Gastrocnemius medialis (tissue), 4 donors: ENCODE results near the gene SNORC.

Experiments used
- POLR2A ChIP-seq, 2 donors: fragments of 450-650 bp; IDR thresholded peaks; one replicate each; pipeline ENCODE4 v1.6.1; 2017; ENCODE audit warnings: antibody characterized with exemption in 2 of 2, mild to moderate bottlenecking in 2 of 2, moderate library complexity in 2 of 2
- TF ChIP-seq, protein P1 (sequence below), 5 experiments: fragments of 450-650 bp in 3 of 5; fragments of 200-600 bp in 2 of 5; sonication (generic) in 2 of 5; IDR thresholded peaks in 4 of 5; conservative IDR thresholded peaks in 1 of 5; 1 replicate in 4 of 5; 2 replicates in 1 of 5; pipeline ENCODE4 v1.5.1; 2016 to 2019; ENCODE audit warnings: antibody characterized with exemption in 5 of 5, mild to moderate bottlenecking in 3 of 5, moderate library complexity in 3 of 5

DNA sequence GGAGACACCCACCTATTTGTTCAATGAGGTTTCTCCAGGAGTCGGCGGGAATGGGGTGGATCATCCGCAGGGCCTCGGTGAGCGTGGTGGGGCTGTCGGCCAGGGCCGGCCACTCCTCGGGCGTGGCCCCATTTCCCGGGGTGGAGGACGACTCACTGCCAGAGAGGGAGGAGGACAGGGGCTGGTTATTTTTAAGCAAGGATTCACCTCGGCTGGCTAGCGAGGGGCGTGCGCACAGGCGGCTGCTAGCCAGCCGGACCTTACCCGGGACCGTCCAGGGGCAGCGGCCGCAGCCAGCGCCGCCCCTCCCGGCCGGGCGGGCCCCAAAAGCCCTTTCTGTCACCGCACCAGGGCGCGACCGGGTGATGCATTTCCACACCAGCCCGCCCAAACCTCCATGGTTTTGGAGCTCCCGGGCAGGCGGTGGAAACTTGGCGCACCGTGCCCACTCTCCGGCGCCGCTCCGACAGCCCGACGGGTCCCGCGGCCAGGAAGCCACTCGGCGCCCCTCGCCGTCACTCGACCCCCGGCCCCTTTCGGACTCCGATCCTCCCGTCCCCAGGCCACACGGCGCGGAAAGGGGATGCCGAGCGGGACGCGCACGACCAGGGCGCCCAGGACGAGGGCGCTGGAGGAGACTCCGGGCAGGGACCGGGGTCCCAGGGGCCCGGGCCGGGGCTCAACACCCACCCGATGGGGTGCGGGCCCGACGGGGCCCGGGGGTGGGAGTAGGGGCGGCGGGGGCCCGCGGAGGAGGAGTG lies 57.1 kb downstream of the SNORC start:
- TF ChIP-seq, protein P1, sequence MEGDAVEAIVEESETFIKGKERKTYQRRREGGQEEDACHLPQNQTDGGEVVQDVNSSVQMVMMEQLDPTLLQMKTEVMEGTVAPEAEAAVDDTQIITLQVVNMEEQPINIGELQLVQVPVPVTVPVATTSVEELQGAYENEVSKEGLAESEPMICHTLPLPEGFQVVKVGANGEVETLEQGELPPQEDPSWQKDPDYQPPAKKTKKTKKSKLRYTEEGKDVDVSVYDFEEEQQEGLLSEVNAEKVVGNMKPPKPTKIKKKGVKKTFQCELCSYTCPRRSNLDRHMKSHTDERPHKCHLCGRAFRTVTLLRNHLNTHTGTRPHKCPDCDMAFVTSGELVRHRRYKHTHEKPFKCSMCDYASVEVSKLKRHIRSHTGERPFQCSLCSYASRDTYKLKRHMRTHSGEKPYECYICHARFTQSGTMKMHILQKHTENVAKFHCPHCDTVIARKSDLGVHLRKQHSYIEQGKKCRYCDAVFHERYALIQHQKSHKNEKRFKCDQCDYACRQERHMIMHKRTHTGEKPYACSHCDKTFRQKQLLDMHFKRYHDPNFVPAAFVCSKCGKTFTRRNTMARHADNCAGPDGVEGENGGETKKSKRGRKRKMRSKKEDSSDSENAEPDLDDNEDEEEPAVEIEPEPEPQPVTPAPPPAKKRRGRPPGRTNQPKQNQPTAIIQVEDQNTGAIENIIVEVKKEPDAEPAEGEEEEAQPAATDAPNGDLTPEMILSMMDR (IDR thresholded peaks at IDR 0.05 in 4 of 5, conservative IDR thresholded peaks at IDR 0.05 in 1 of 5) = no peak
- TF ChIP-seq POLR2A (IDR thresholded peaks at IDR 0.05) = no peak
